HG02884 (cell line): ENCODE data around the gene C9.
"Not testable (repeated sequence)": the region's sequence is repeated elsewhere in the genome, so short reads cannot be mapped to it uniquely, and the experiment has no call there.

Source experiments
- ATAC-seq: cut with Tn5 transposase; IDR thresholded peaks from one replicate; pipeline ENCODE4 v1.9.1; 2021; ENCODE audit warnings: mild to moderate bottlenecking, moderate library complexity; ENCODE audit not compliant: unreplicated experiment

The C9 gene

DNA sequence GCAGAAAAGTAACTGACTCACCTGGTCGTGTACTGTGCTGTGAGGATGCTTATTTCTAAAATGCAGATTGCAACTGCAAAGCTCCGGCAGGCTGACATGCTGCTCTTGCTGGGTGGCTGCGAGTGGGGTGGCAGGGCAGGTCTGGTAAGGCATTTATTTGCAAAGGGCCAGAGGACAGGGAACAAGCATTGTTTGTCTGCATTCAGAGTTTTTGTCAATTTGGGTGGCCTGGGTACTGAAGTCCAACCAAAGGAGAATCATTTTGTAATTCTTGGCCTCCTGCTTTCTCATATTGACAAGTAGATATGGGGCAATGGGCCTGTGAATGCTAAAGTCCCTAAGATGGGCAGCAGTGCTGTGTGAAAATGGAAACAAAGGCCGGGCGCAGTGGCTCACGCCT lies at the start of gene C9:
Gene C9 (minus strand): TSS at position 129 of the 400 bp plus-strand sequence. CDS start 31 bp downstream, at position 98.
- ATAC-seq: no peak

DNA sequence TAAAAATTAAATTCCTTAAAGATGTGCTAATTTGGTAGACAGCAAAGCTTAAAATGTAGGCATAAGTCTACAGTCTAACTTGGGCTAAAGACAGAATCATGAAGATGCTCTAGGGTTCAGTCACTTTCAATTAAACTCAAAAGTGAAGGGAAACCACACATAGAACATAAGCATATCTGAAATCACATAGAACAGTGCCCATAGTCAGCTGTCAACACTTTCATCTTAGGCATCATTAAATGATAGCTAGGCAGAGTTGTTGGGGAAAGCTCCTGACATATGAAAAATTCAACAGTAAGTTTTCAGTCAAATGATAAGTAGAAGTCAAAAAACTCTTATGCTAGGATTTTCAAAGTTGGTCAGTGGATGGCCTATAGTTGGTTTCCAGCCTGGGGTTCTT lies 49.5 kb upstream of the C9 start:
- no peak for ATAC-seq

DNA sequence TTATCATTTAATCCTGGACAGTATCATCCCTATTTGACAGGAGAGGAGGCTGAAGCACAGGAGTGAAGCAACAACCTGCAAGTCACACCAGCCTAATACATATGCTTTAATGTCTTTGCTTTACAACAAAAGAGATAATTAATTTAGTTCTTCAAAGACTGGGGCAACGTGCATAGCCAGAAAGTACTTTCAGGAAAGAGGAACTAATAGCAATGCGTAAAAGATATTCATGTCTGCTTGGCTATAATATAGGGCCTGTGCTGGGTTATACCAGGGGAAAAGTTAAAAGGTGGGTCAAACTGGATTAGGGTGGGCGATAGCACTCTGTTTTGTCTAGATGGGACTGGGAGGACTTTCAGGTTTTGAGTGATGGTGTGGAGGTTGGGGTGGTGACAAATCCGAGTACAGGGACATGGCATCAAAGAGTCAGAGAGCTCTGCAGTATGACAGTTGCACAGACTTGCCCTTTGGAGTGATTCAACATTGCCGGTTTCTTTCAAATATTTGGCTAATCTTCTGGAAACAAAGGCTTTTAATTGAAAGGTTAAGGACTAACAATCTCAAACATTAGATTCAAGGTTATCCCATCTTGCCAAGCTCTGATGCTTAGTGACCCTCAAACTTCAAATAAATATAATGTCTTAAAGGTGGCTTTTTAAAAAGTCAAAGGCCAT lies 48.6 kb upstream of the C9 start:
- ATAC-seq: no peak

DNA sequence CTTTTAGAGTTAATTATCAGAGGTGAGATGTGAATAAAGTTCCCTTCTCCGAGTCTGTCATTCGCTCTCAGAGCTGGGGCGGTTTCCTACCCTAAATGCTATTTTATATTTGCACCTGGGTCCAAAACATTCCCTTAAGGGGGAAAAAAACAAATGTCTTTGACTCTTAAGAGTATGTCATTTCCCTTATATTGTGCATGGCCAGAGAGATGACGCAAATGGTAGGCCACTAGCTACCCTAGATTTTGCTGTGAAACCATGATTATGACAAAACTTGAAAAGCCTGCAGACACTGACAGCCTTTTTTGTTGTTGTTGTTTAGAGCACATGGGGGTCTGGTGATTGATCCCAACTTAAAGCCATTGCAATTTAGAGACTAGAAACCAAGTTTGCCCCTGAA lies 47.7 kb upstream of the C9 start:
- ATAC-seq: no peak

DNA sequence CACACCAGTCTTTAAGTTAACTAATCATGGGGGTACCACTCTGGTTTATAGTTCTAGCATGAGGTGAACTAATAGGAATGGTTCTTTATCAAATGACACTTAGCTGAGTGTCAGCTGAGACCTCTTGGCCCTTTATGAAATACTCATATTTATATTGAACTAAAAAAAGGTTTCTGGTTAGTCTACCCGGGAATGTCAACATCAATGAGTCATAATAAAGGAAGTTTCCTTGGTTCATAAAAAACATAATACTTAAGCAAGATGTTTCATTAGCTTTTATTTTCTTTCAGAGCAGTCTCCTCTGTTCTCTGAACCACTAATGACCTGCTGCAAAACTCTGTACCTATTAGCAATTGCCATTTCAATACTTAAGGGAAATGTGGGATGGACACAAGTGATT lies 46.8 kb upstream of the C9 start:
- no peak for ATAC-seq

DNA sequence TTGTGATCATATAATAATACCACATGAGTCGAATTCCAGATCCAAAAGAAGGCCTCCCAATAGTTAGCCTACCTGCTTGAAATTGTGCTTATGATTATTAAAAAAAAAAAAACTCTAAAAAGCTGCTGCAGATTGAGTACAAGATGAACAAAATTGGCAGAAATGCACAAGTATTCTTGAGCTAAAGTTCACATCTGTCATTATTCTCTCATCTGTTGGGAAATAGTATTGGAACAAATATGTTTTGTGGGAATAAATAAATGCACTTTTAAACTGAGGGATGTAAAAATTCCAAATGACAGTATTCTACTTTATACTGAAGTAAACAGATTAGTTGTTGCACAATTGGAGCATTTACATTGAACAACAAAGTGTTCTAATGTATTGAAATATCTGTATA lies 44.7 kb upstream of the C9 start:
- ATAC-seq: no peak

DNA sequence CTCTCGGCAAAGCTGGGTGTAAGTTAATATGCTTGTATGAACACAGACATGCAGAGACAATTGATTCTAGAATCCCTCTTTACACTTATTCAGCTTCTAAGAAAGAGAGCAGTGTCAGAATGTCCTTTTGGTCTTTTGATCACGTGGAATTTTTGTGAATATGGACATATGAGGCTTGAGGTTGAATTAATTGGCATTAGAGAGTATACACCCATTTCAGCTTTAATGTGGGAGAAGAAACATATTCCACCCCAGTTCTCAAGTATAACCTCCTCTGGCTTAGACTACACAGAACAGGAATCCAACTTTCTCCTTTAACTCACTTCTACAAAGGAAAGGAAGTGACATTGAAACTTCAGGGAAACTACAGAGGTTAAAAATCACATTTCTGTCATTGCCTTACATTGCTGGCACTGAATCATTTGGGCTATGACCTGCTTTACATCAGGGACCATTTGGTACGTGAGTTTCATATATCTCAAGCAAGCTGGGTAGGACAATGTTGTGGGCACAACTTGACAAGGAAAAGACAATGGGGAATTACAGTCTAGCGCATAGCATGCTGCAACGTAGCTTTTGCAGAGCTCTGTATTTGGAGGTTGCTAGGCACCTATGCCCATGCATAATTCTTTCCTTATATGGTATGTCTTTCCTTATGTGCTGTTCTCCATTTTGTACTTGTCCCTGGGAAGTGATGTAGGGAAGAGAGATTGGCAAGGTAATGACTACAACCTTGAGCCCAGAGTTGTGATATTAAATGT lies 41.0 kb upstream of the C9 start:
- ATAC-seq: no peak

DNA sequence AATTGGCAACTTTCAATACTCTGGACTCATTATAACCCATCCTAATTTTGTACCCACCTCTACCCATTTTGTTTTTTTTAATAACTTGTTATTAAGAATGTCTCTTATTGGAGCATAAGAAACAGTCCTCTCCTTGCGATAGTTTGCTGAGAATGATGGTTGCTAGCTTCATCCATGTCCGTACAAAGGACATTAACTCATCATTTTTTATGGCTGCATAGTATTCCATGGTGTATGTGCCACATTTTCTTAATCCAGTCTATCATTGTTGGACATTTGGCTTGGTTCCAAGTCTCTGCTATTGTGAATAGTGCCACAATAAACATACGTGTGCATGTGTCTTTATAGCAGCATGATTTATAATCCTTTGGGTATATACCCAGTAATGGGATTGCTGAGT lies 39.5 kb upstream of the C9 start:
- ATAC-seq: not testable (repeated sequence)

DNA sequence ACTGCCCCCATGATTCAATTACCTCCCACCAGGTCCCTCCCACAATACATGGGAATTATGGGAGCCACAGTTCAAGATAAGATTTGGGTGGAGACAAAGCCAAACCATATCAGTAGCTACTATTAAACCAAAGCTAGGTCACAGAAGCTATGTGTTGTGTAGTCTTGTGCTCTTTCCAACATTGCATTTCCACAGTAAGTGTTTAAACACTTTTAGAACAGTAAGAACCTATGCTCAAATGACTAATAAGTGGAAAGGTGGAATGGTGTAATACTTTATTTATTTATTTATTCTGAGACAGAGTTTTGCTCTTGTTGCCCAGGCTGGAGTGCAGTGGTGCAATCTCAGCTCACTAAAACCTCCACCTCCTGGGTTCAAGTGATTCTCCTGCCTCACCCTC lies 37.8 kb upstream of the C9 start:
- not testable (repeated sequence) for ATAC-seq

DNA sequence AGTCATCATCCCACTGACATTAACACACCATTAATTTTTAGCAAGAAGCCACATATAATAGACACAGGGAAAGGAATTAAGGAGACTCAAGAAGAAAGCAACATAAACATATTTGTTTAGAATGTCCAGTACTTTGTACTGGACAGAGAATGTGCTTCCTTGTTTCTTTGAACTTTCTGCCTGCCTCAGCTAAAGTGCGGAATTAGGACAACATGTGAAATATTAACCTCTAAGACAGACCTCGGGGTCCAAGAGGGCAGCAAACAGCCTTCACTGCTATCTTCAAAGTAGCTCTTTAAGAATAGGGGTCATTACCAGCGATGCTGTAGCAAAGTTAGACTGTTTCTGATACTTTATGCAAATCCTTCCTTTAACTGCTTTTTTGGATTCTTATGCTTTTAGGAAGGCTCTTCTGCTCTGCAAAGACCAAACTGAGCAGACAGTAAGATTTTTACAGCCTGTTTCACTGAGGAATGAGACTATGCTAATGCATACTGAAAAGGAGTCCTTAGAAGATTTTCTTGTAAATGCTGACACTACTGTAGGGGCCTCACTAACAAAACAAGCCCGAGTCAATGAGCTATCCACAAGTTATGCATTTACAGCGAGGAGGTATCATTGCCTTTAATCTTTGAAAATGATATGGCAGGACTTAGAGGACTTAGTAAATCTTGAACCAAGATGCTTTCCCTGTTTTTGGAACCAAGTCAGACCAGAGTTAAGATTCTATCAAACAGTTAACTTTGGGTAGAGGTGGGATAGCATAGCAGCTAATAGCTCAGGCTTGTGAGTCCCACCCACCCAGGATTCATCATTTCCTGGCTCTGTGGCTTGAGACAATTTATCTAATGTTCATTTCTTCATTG lies 36.7 kb upstream of the C9 start:
- no peak for ATAC-seq

DNA sequence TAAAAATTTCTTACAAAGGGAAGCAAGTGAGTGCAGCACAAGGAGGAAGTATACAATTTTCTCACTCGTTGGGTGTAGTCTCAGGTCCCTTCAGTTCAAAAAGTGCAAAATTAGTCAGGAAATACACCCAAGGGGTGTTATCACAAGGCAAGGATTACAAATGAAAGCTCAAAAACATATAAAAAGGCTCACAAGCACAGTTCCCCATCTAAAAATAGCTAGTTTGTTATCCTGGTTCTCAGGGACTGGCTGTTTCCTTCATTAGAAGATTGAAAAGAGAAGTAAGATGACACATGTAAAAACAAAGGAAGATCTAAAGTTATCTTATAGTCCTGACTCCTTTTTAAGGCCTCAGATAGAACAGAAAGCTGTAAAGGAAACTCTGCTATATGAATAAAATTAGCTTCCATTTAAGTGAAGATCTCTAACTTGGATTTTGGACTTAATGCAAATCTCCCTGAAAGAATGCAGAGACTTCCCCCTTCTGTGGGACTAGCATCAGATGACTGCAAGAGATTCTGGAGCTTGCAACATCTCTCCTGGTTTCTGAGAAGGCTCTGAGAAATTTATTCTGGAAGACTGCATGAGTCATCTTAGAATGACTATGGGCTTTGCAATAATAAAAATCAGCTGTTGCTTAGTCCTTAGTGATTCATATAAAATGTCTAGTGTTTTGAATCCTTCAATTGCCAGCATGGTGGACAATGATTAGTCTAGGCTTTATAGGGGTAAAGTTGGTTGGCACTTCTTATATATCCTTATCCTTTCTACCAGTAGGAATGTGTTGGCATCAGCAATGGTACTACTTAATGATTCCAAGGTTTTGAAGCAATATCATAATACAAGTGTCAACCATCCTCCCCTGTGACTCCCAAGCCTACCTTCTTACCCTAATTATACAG lies 35.1 kb upstream of the C9 start:
- ATAC-seq: no peak

DNA sequence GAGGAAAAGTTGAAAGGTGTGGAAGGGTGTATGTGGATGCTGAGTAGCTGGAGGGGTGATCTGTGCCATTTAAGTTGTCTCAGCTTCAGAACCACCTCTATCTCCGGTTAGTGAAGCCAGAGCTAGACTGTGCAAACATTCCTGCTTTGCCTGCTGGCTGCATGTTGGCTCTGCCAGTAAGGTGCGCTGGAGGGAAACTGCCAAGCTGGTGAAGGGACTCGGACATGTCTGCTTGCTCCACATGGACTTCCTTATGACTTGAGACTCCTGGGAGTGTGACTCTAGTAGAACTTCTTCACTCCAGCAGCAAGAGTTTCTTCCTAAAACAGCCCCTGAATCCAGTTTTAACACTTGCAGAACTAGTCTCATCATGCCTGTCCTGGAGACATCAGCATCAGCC lies 32.5 kb upstream of the C9 start:
- ATAC-seq: no peak

DNA sequence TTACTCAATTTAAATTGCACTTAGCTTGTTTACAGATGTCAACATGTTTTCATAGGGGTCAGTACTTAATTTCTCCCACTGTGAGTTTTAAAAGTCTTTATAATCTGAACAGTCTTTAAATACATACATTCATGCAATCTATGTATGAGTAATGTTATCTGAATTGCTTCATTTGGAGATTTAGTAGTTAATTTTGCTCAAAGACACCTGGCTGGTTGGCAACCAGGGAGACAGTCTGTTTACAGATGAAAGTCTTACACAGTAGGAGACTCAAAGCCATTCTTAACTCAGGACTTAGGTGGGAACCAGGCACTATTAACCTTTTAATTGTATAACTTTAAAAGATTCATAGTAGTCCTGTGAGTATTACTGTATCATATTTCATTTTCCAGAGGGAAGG lies 31.2 kb upstream of the C9 start:
- no peak for ATAC-seq

DNA sequence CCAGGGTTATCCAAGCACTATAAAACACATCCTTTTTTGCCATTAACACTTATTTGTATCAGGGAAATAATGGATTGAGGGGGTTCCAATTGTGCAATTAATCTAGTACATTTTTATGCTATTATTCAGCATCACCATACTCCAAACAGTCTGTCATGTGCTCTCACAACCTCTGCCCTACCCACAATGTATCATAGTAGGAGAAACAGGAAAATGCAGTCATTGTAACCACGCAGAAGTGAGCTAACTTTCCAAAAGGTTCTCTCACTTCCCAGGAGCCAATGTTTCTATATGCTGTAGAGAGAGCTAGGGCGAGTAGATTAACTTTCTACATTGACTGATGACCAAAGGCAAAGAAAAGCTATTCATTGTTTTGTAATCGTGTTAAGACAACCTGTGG lies 30.7 kb upstream of the C9 start:
- ATAC-seq: no peak

DNA sequence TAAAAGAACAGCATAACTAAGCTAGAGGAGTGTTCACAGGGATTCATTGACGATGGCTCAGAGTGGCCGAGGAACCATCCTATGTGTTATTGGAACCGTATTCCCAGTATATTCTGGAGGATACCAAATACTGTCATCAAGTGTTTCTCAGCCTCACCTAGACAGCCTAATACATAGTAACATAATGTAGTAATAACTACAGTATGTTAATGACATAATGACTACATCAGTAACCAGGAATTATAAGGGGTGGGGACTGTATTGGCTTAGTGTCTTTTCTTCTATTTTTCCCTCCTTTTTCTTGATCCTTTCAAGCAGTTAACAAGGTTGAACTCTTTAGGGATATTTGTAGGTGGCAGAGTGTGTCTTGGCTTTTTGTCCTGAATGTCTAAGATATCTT lies 26.6 kb upstream of the C9 start:
- no peak for ATAC-seq

DNA sequence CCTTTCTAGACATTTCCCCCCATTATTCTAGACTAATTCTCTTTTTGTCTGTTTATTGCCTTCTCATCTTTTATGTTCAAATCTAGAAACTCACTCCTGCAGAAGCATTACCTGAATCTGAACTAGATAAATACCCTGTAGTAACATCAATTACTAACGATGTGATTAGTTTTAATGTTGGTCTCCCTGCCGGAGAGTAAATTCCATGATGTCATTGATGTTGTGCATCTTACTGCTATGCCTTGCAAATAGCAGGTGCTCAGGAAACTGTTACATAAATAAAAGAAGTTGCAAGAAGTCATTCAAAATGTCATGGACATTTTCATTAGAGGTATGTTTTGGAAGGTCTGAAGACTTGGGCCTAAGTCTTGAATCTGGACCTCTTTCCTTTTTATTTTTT lies 23.0 kb upstream of the C9 start:
- ATAC-seq: no peak

DNA sequence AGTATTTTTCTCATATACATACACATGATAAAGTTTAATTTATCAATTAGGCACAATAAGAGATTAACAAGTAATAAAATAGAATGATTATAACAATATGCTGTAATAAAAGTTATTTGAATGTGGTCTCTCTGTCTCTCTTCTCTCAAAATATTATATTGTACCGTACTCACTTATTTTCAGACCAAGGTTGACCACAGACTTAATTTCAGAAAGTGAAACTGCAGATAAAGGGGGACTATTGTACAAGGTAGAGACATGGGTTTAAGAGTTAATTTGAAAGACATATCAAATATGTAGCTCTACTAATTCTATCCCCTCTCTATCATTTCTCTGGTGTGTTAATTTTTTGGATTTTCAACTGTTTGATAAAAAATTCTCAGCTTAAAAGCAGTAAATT lies 20.0 kb upstream of the C9 start:
- ATAC-seq: no peak

DNA sequence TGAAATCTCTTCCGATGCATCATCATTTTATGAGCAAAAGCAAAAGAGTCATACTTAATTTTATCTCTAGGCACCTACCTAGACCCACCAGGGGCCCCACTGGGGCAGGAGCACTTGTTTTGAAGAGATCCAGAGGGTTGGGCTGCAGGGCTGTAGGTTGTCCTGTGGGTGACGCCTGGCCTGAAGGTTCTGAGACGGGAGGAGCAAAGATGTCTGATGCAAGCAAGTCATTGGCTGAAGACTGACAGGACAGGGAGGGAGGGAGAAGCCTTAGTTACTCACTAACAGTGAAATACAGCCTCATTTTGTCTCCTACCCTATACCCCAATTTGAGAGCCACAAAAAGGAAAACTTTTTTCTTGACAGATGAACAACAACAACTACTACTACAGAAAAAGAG lies 17.1 kb upstream of the C9 start:
- no peak for ATAC-seq

DNA sequence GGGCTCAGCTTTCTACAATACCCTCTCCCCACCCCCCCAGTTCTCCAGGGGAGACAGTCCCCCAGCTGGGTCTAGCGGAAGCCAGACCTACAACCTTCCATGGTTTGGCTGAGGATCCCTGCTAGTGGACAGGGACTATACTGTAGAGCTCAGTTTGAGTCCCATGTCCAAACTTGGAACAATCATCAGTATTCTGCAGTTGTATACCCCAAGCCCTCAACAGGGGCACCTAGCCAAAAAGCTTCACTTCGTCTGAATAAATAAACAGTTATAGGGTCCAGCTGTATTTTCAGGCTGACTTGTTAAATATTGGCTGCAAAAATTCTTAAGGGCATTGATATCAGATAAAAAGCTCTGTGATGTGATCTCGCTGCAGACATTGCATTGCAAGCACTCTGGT lies 15.4 kb upstream of the C9 start:
- no peak for ATAC-seq

DNA sequence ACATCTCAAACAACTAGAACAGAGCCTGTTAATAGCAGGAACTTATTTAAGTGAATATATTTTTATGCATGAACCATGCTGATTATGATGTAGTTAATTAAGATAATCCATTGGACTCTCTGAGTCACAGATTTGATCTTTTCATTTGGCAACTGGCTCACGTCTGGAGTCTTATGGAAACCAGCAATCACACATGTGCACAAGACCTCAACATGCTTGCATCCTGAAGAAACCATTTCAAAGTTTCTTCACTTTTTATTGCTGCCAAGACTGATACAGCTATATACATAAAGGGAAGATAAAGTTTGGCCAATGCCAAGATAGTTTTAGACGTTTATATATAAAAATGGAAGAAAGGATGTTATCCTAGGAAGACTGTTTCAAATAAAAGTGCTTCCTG lies 13.3 kb upstream of the C9 start:
- ATAC-seq: no peak

DNA sequence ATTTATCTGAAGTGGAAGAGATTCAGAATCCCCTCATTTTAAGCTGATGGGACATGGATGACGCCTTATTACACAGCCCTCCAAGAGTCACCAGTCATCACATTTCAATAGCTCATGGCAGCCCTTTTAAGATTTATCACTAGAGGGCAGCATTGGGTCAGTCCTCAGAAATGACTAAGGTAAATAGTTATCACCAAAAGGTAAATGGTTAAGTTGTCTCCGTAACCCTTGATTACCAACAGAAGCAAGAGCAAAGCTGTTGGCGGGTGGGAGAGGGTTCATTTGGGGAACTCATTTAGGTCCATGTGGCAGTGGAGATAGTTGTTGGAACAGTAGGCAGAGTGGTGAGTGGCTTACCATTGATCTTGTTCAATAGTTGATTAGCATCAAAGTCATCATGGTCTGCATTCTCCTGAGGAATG lies 12.0 kb upstream of the C9 start:
- ATAC-seq: peak; percentile 75
